Measurements from ENCODE around the gene OOSP3. TPM values are rescaled to one million over a fixed set of nuclear protein-coding genes. Genes with fewer than 3 reads are reported as not detected.

The OOSP3 gene
- polyA plus RNA-seq, 1 donor from 2014 or later: not detected

DNA sequence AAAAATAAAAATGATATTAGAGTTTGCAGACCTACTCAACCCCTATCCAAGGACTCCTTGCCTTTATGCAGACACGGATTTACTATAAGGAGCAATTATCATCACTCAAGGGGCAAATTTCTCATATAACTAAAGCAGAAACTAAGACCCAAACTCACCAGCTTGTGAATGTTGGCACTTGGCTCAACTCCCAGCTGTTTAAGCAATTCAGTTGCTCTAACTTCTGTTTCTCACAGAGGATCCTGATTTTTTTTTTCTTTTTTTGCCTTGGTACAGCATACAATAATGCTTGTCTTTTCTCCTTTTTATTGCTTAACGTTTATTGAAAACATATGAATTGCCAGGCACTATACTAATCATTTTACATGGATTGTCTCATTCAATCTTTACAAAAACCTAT lies 23.7 kb upstream of the OOSP3 start:
- Histone ChIP-seq H3K9me2 (ENCODE audit: insufficient read depth, low read length) (no peaks in the 10 kb centered on the region), H3K4me3 (ENCODE audit: low read length) (no peak overlapping the region), H3K9ac (ENCODE audit: low read length) (no peak overlapping the region), H3K27ac (ENCODE audit: low read length) (no peak overlapping the region), H3K4me2 (ENCODE audit: low read length) (no peak overlapping the region), H4K20me1 (ENCODE audit: insufficient read depth) (no peaks in the 10 kb centered on the region), H3K79me2 (replicated peaks; ENCODE audit: insufficient read depth, low read length) (no peaks in the 10 kb centered on the region), H2AFZ (ENCODE audit: low read depth, low read length) (no peak overlapping the region), H3K9me3 (ENCODE audit: low read length) (no peaks in the 10 kb centered on the region), H3K36me3 (ENCODE audit: insufficient read depth, low read length) (no peaks in the 10 kb centered on the region), H3K27me3 (ENCODE audit: insufficient read depth, low read depth, low read length) (no peaks in the 10 kb centered on the region), H3F3A (ENCODE audit: insufficient read depth, low read length, poor library complexity, severe bottlenecking) (no peaks in the 10 kb centered on the region)
- no peak for TF ChIP-seq RAD21 (conservative IDR thresholded peaks at IDR 0.05)
- no peak for TF ChIP-seq EZH2 (IDR thresholded peaks at IDR 0.05; ENCODE audit: borderline replicate concordance, insufficient read depth, low read length, poor library complexity, severe bottlenecking)
- TF ChIP-seq, protein P1, sequence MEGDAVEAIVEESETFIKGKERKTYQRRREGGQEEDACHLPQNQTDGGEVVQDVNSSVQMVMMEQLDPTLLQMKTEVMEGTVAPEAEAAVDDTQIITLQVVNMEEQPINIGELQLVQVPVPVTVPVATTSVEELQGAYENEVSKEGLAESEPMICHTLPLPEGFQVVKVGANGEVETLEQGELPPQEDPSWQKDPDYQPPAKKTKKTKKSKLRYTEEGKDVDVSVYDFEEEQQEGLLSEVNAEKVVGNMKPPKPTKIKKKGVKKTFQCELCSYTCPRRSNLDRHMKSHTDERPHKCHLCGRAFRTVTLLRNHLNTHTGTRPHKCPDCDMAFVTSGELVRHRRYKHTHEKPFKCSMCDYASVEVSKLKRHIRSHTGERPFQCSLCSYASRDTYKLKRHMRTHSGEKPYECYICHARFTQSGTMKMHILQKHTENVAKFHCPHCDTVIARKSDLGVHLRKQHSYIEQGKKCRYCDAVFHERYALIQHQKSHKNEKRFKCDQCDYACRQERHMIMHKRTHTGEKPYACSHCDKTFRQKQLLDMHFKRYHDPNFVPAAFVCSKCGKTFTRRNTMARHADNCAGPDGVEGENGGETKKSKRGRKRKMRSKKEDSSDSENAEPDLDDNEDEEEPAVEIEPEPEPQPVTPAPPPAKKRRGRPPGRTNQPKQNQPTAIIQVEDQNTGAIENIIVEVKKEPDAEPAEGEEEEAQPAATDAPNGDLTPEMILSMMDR (IDR thresholded peaks at IDR 0.05; ENCODE audit: poor library complexity, severe bottlenecking): no peak
- TF ChIP-seq, protein P2, sequence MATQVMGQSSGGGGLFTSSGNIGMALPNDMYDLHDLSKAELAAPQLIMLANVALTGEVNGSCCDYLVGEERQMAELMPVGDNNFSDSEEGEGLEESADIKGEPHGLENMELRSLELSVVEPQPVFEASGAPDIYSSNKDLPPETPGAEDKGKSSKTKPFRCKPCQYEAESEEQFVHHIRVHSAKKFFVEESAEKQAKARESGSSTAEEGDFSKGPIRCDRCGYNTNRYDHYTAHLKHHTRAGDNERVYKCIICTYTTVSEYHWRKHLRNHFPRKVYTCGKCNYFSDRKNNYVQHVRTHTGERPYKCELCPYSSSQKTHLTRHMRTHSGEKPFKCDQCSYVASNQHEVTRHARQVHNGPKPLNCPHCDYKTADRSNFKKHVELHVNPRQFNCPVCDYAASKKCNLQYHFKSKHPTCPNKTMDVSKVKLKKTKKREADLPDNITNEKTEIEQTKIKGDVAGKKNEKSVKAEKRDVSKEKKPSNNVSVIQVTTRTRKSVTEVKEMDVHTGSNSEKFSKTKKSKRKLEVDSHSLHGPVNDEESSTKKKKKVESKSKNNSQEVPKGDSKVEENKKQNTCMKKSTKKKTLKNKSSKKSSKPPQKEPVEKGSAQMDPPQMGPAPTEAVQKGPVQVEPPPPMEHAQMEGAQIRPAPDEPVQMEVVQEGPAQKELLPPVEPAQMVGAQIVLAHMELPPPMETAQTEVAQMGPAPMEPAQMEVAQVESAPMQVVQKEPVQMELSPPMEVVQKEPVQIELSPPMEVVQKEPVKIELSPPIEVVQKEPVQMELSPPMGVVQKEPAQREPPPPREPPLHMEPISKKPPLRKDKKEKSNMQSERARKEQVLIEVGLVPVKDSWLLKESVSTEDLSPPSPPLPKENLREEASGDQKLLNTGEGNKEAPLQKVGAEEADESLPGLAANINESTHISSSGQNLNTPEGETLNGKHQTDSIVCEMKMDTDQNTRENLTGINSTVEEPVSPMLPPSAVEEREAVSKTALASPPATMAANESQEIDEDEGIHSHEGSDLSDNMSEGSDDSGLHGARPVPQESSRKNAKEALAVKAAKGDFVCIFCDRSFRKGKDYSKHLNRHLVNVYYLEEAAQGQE (IDR thresholded peaks at IDR 0.05; ENCODE audit: borderline replicate concordance): no peak
- TF ChIP-seq POLR2AphosphoS5 (IDR thresholded peaks at IDR 0.05): no peak

DNA sequence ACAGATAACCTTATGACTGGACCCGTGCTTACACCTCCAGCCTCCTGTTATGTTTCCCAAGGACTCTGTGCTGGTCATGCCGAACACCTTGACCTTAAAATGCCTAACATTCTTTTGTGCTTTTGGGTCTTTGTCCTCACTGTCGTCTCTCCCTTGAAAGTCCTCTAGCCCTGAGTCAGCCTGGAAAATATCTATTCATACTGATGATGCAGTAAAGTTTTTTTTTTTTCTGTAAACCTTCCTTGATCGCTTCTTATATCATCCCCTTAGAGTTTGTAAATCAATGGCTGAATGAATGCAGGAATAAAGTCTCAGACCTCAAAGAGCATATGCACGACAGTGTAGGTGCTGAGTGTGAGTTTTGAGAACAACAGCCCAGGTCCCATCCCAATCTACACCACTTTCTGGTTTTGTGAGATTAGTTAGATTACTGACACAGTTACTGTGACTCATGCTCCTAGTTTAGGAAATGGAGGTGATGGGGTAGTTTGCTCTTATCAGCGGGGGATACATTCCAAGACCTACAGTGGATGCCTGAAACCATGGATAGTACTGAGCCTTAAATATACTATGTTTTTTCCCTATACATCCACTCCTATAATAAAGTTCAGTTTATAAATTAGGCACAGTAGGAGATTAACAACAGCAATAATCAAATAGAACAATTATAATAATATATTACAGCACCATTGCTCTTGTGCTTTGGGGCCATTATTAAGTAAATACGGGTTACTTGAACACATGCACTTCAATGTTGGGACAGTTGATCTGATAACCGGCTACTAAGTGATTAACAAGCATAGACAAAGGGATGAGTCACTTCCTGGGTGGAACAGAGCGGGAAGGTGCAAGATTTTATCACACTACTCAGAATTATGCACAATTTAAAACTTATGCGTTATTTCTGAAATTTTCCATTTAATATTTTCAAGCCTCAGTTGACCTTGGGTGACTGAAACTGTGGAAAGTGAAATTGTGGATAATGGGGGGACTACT lies 20.8 kb upstream of the OOSP3 start:
- H3K9ac ChIP-seq (ENCODE audit: low read length): no peak overlapping the region
- H2AFZ ChIP-seq (ENCODE audit: low read depth, low read length): no peak overlapping the region
- H3K27ac ChIP-seq (ENCODE audit: low read length): no peak overlapping the region
- H3K4me2 ChIP-seq (ENCODE audit: low read length): no peak overlapping the region
- no peaks in the 10 kb centered on the region for H3K9me3 ChIP-seq (ENCODE audit: low read length)
- no peaks in the 10 kb centered on the region for H3K36me3 ChIP-seq (ENCODE audit: insufficient read depth, low read length)
- H3F3A ChIP-seq (ENCODE audit: insufficient read depth, low read length, poor library complexity, severe bottlenecking): no peaks in the 10 kb centered on the region
- no peaks in the 10 kb centered on the region for H3K9me2 ChIP-seq (ENCODE audit: insufficient read depth, low read length)
- H3K79me2 ChIP-seq (replicated peaks; ENCODE audit: insufficient read depth, low read length): no peaks in the 10 kb centered on the region
- H4K20me1 ChIP-seq (ENCODE audit: insufficient read depth): no peaks in the 10 kb centered on the region
- TF ChIP-seq EZH2 (IDR thresholded peaks at IDR 0.05; ENCODE audit: borderline replicate concordance, insufficient read depth, low read length, poor library complexity, severe bottlenecking) (no peak), TAF1 (IDR thresholded peaks at IDR 0.05; ENCODE audit: low read depth) (no peak)
- no peaks in the 10 kb centered on the region for H3K27me3 ChIP-seq (ENCODE audit: insufficient read depth, low read depth, low read length)
- no peak overlapping the region for H3K4me3 ChIP-seq (ENCODE audit: low read length)

DNA sequence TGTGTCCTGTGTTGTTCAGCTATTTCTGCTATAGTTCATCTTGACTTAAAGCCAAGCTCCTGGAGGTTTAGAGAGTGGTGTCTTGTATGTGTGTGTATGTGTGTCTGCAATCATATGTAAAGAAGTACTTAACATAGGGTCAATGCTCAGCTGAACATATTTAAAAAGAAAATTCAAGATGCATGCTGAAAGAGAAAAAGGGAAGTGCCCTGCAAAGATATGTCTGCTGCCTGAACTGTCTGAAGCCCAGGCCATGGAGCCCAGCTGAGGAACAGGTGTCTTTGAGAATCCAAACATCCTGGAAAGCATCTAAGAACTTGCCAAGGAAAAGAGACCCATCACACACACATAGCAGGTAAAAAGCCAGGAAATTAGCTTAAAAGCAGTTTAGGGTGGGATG lies 18.9 kb upstream of the OOSP3 start:
- TF ChIP-seq EP300 (conservative IDR thresholded peaks at IDR 0.05; ENCODE audit: poor library complexity, severe bottlenecking): no peak
- TF ChIP-seq POLR2AphosphoS5 (IDR thresholded peaks at IDR 0.05): no peak
- no peak for TF ChIP-seq TAF1 (IDR thresholded peaks at IDR 0.05; ENCODE audit: low read depth)
- no peak for TF ChIP-seq MXI1 (conservative IDR thresholded peaks at IDR 0.05; ENCODE audit: poor library complexity, severe bottlenecking)
- no peak for TF ChIP-seq EZH2 (IDR thresholded peaks at IDR 0.05; ENCODE audit: borderline replicate concordance, insufficient read depth, low read length, poor library complexity, severe bottlenecking)
- TF ChIP-seq RAD21 (conservative IDR thresholded peaks at IDR 0.05): no peak
- no peak for TF ChIP-seq SMC3 (conservative IDR thresholded peaks at IDR 0.05; ENCODE audit: poor library complexity)
- Histone ChIP-seq H3K79me2 (replicated peaks; ENCODE audit: insufficient read depth, low read length) (no peaks in the 10 kb centered on the region), H3F3A (ENCODE audit: insufficient read depth, low read length, poor library complexity, severe bottlenecking) (no peaks in the 10 kb centered on the region), H3K4me2 (ENCODE audit: low read length) (no peak overlapping the region), H3K9ac (ENCODE audit: low read length) (no peak overlapping the region), H2AFZ (ENCODE audit: low read depth, low read length) (no peak overlapping the region), H3K9me3 (ENCODE audit: low read length) (no peaks in the 10 kb centered on the region), H3K9me2 (ENCODE audit: insufficient read depth, low read length) (no peaks in the 10 kb centered on the region), H4K20me1 (ENCODE audit: insufficient read depth) (no peaks in the 10 kb centered on the region), H3K36me3 (ENCODE audit: insufficient read depth, low read length) (no peaks in the 10 kb centered on the region), H3K27me3 (ENCODE audit: insufficient read depth, low read depth, low read length) (no peaks in the 10 kb centered on the region), H3K4me3 (ENCODE audit: low read length) (no peak overlapping the region), H3K27ac (ENCODE audit: low read length) (no peak overlapping the region)
